Measurements from ENCODE around the gene ACOT4. TPM values are rescaled to one million over a fixed set of nuclear protein-coding genes. Genes with fewer than 3 reads are reported as not detected.

The ACOT4 gene
- total and polyA plus RNA-seq, 2 of the 8 experiments (the other 6 are each of a cell fraction or from before 2014, with no cell fraction given) = 0.80 to 1.1 TPM

- H2AK5ac ChIP-seq (ENCODE audit: low read depth, low read length) = no peak overlapping the region
- 90% methylated on average over 1 of the region's 1 CpG; no CpG with 5 or more reads in 1 of the 2 experiments for WGBS, 2 experiments (ENCODE audit: extremely low coverage in 1 of 2, insufficient coverage in 1 of 2, insufficient read length in 1 of 2, insufficient replicate concordance in 2 of 2, low coverage in 1 of 2, low lambda C conversion rate in 2 of 2, missing lambda C conversion rate in 1 of 2)
- H3K4me1 ChIP-seq (replicated peaks in 1 of 4; ENCODE audit: control insufficient read depth in 3 of 4, insufficient read depth in 4 of 4, low read length in 3 of 4) = no peaks in the 10 kb centered on the region
- CTCF ChIA-PET (ENCODE audit: partially characterized antibody) = interaction anchor here (0.6 to 1.4 kb wide), 6 partner anchors 13 to 330 kb away, joined by 3 to 4 read pairs (median 4); no protein-coding TSS in a partner anchor
- H2BK5ac ChIP-seq (ENCODE audit: low read depth, low read length) = no peak overlapping the region
- H3K79me1 ChIP-seq (ENCODE audit: low read depth, low read length) = no peaks in the 10 kb centered on the region
- no peak overlapping the region for H4K8ac ChIP-seq (ENCODE audit: extremely low read depth, insufficient read depth, low read length)
- H2BK20ac ChIP-seq (ENCODE audit: low read length) = no peak overlapping the region
- no peak for DNase-seq (ENCODE audit: low read depth in 1 of 2, low spot score in 2 of 2)
- no peak overlapping the region for H3K18ac ChIP-seq (ENCODE audit: extremely low read depth, low read length)
- POLR2A ChIA-PET (ENCODE audit: partially characterized antibody) = interaction anchor here (1.3 to 1.6 kb wide), 2 partner anchors 9 to 13 kb away, joined by 3 to 4 read pairs; partner anchors contain the start of gene ACOT6
- H3K23me2 ChIP-seq (ENCODE audit: low read depth, low read length) = no peaks in the 10 kb centered on the region
- H3K27me3 ChIP-seq (replicated peaks in 1 of 4; ENCODE audit: control insufficient read depth in 3 of 4, extremely low read depth in 1 of 4, insufficient read depth in 3 of 4, low read length in 3 of 4) = no peaks in the 10 kb centered on the region
- no peak overlapping the region for H3K14ac ChIP-seq (ENCODE audit: insufficient read length)
- no peaks in the 10 kb centered on the region for H3K79me2 ChIP-seq (ENCODE audit: control insufficient read depth in 1 of 2, insufficient read depth in 2 of 2, low read length in 2 of 2)
- H4K20me1 ChIP-seq (replicated peaks in 1 of 2; ENCODE audit: control insufficient read depth in 1 of 2, insufficient read depth in 2 of 2, low read length in 2 of 2) = no peaks in the 10 kb centered on the region
- no peak overlapping the region for H3K27ac ChIP-seq (ENCODE audit: low read depth, low read length)
- no peak overlapping the region for H3K23ac ChIP-seq (ENCODE audit: insufficient read length)
- H4K91ac ChIP-seq (replicated peaks; ENCODE audit: insufficient read length, low read length) = no peak overlapping the region
- no peak overlapping the region for H2AFZ ChIP-seq (ENCODE audit: low read length)
- no peak overlapping the region for H4K5ac ChIP-seq (ENCODE audit: insufficient read length, low read depth, low read length)
- no peak overlapping the region for H2BK120ac ChIP-seq (replicated peaks; ENCODE audit: low read depth, low read length)
- H2BK12ac ChIP-seq (ENCODE audit: low read depth, low read length) = no peak overlapping the region
- no peak overlapping the region for H3K4ac ChIP-seq (replicated peaks; ENCODE audit: insufficient read length, low read depth, low read length)
- no peak overlapping the region for H3K4me3 ChIP-seq (ENCODE audit: extremely low read depth in 1 of 4, insufficient read depth in 2 of 4, low read depth in 3 of 4, low read length in 4 of 4)
- H3K4me2 ChIP-seq (ENCODE audit: insufficient read depth in 1 of 2, low read depth in 2 of 2, low read length in 2 of 2) = no peak overlapping the region
- H3K56ac ChIP-seq (replicated peaks; ENCODE audit: insufficient read length, low read depth, low read length) = no peak overlapping the region
- no peak overlapping the region for H3K9ac ChIP-seq (replicated peaks in 1 of 4; ENCODE audit: extremely low read depth in 1 of 4, low read depth in 3 of 4, low read length in 3 of 4)
- no peak for FAIRE-seq
- no peak for TF ChIP-seq JUND (IDR thresholded peaks at IDR 0.05; ENCODE audit: low read length)
- TF ChIP-seq RBBP5 (IDR thresholded peaks at IDR 0.05; ENCODE audit: borderline replicate concordance, low read depth, low read length) = no peak
- no peak for TF ChIP-seq POU5F1 (IDR thresholded peaks at IDR 0.05; ENCODE audit: low read depth, low read length)
- no peak for TF ChIP-seq SP2 (IDR thresholded peaks at IDR 0.05; ENCODE audit: low read length)
- no peak for TF ChIP-seq KDM4A (IDR thresholded peaks at IDR 0.05; ENCODE audit: low read depth, low read length, severe bottlenecking)
- TF ChIP-seq HDAC6 (IDR thresholded peaks at IDR 0.05; ENCODE audit: low read depth, low read length) = no peak
- no peaks in the 10 kb centered on the region for H3K9me3 ChIP-seq (ENCODE audit: insufficient read depth in 2 of 2, low read depth in 1 of 2, low read length in 1 of 2)
- H2BK15ac ChIP-seq (ENCODE audit: low read length) = no peak overlapping the region
- H3K36me3 ChIP-seq (ENCODE audit: control insufficient read depth in 2 of 4, insufficient read depth in 4 of 4, low read length in 3 of 4) = no peaks in the 10 kb centered on the region
Measured at GRCh38 chr14:73625706-73626105, 34.0 kb downstream of the ACOT4 start.

All from H1 (cell line).